T-helper 17 cell (primary cell): ENCODE measurements around the gene PSAP. TPM values are rescaled to one million over a fixed set of nuclear protein-coding genes. Genes with fewer than 3 reads are reported as not detected.

ENCODE experiments used
- ATAC-seq: fragments of 150-1000 bp; cut with Tn5 transposase; 2 replicates; pipeline ENCODE4 v1.10.0; 2021; ENCODE audit warnings: mild to moderate bottlenecking, moderate library complexity
- DNase-seq, 3 donors: peaks; one replicate each; pipeline versions ENCODE4 v3.0.0 to v3.0.0-alpha.2; 2020 to 2021
- H3K9me3 ChIP-seq: one replicate; pipeline ENCODE4 v1.7.0; 2013; ENCODE audit warnings: low read length, mild to moderate bottlenecking; ENCODE audit not compliant: control insufficient read depth, poor library complexity, severe bottlenecking
- H3K27ac Mint-ChIP-seq: one replicate; pipeline ENCODE4 v1.8.0; 2022; ENCODE audit warnings: mild to moderate bottlenecking, moderate library complexity, mixed read lengths
- H3K27me3 Mint-ChIP-seq: one replicate; pipeline ENCODE4 v1.8.0; 2022; ENCODE audit warnings: mixed read lengths
- H3K36me3 Mint-ChIP-seq: one replicate; pipeline ENCODE4 v1.8.0; 2022; ENCODE audit warnings: low read depth, mixed read lengths
- H3K4me1 Mint-ChIP-seq: one replicate; pipeline ENCODE4 v1.8.0; 2022; ENCODE audit warnings: mild to moderate bottlenecking, mixed read lengths
- H3K4me3 Mint-ChIP-seq: one replicate; pipeline ENCODE4 v1.8.0; 2022; ENCODE audit warnings: mild to moderate bottlenecking, moderate library complexity, mixed read lengths
- total RNA-seq, 4 donors: library from RNA in 2 of 4; stranded (reverse) in 2 of 4; gene quantifications; one replicate each; pipeline ENCODE4 v1.2.3 and lab custom pipeline; 2022 to 2026

Gene PSAP
- total RNA-seq, 2 donors from 2014 or later = 225 to 235 TPM

GRCh38 chr10:71812016-71812912 lies 38.8 kb downstream of the PSAP start:
- Mint-ChIP-seq H3K27me3 (no peaks in the 10 kb centered on the region), H3K4me1 (peaks cover 7% of the 10 kb centered on the region), H3K4me3 (no peak overlapping the region), H3K36me3 (peaks cover 4% of the 10 kb centered on the region), H3K27ac (no peak overlapping the region)
- no peaks in the 10 kb centered on the region for H3K9me3 ChIP-seq
- DNase-seq (peak; percentile 63 to 79 (median 70)), ATAC-seq (peak; percentile 92)

DNA sequence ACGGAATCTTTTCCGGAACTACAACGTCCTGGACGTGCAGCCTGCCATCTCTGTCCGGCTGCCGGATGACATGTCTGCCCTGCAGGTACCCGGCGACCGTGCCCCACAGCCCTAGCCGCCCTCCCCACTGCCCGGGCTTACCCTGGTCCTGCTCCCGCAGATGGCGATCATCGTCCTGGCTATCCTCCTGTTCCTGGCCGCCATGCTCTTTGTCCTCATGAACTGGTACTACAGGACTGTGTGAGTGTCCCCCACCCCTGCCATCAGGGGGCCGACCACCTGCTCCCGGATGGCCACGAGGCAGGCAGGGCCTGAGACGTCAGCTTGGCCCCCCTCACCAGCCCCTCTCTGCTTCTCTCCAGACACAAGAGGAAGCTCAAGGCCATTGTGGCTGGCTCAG lies 39.7 kb downstream of the PSAP start:
- H3K27ac Mint-ChIP-seq = no peak overlapping the region
- H3K36me3 Mint-ChIP-seq = peaks cover 4% of the 10 kb centered on the region
- no peaks in the 10 kb centered on the region for H3K27me3 Mint-ChIP-seq
- H3K4me3 Mint-ChIP-seq = no peak overlapping the region
- DNase-seq (no peak), ATAC-seq (no peak)
- H3K9me3 ChIP-seq = no peaks in the 10 kb centered on the region
- peaks cover 7% of the 10 kb centered on the region for H3K4me1 Mint-ChIP-seq

GRCh38 chr10:71810048-71810750 lies 40.9 kb downstream of the PSAP start:
- Mint-ChIP-seq H3K36me3 (peaks cover 4% of the 10 kb centered on the region), H3K4me1 (peaks cover 7% of the 10 kb centered on the region), H3K27me3 (no peaks in the 10 kb centered on the region), H3K4me3 (no peak overlapping the region), H3K27ac (no peak overlapping the region)
- H3K9me3 ChIP-seq = no peaks in the 10 kb centered on the region
- ATAC-seq (no peak), DNase-seq (no peak)

DNA sequence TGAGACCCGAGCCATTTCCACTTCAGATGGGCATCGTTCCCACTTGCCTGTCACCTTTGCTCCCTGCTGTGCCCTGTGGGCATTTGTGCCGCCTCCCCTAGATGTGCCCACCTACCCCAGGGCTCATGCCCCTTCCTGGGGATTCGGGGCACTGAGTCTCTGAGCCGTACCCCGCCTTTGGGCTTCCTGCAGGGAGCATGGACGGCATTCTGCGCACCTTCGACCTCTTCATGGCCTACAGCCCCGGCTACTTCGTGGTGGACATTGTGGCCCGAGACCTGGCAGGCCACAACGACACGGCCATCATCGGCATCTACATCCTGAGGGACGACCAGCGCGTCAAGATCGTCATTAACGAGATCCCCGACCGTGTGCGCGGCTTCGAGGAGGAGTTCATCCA lies 41.4 kb downstream of the PSAP start:
- DNase-seq (no peak), ATAC-seq (no peak)
- no peaks in the 10 kb centered on the region for H3K9me3 ChIP-seq
- H3K36me3 Mint-ChIP-seq = peaks cover 4% of the 10 kb centered on the region
- peaks cover 7% of the 10 kb centered on the region for H3K4me1 Mint-ChIP-seq
- H3K27me3 Mint-ChIP-seq = no peaks in the 10 kb centered on the region
- H3K27ac Mint-ChIP-seq = no peak overlapping the region
- H3K4me3 Mint-ChIP-seq = no peak overlapping the region

GRCh38 chr10:71807557-71808510 lies 43.2 kb downstream of the PSAP start:
- peak overlapping the region; percentile 37 for H3K27ac Mint-ChIP-seq
- no peaks in the 10 kb centered on the region for H3K27me3 Mint-ChIP-seq
- no peak for DNase-seq
- no peaks in the 10 kb centered on the region for H3K9me3 ChIP-seq
- peaks cover 7% of the 10 kb centered on the region for H3K4me1 Mint-ChIP-seq
- ATAC-seq = no peak
- H3K36me3 Mint-ChIP-seq = peaks cover 4% of the 10 kb centered on the region
- H3K4me3 Mint-ChIP-seq = peak overlapping the region; percentile 58

GRCh38 chr10:71806704-71807556 lies 44.1 kb downstream of the PSAP start:
- H3K27me3 Mint-ChIP-seq = no peaks in the 10 kb centered on the region
- H3K9me3 ChIP-seq = no peaks in the 10 kb centered on the region
- peaks cover 7% of the 10 kb centered on the region for H3K4me1 Mint-ChIP-seq
- H3K36me3 Mint-ChIP-seq = peaks cover 4% of the 10 kb centered on the region
- no peak for DNase-seq
- no peak for ATAC-seq
- H3K4me3 Mint-ChIP-seq = no peak overlapping the region
- H3K27ac Mint-ChIP-seq = peak overlapping the region; percentile 16

GRCh38 chr10:71805776-71806703 lies 45.0 kb downstream of the PSAP start:
- ATAC-seq = peak; percentile 57

GRCh38 chr10:71804077-71804476 lies 47.0 kb downstream of the PSAP start:
- no peaks in the 10 kb centered on the region for H3K9me3 ChIP-seq
- DNase-seq = no peak
- peaks cover 4% of the 10 kb centered on the region for H3K36me3 Mint-ChIP-seq
- H3K27ac Mint-ChIP-seq = no peak overlapping the region
- no peak overlapping the region for H3K4me3 Mint-ChIP-seq
- no peaks in the 10 kb centered on the region for H3K27me3 Mint-ChIP-seq
- H3K4me1 Mint-ChIP-seq = peaks cover 7% of the 10 kb centered on the region
- no peak for ATAC-seq

More at GRCh38 chr10:71805776-71806703, 45.0 kb downstream of the PSAP start:
- DNase-seq = no peak
- no peak overlapping the region for H3K27ac Mint-ChIP-seq
- peak overlapping the region; percentile 25 for H3K4me3 Mint-ChIP-seq
- peaks cover 4% of the 10 kb centered on the region for H3K36me3 Mint-ChIP-seq
- peaks cover 7% of the 10 kb centered on the region for H3K4me1 Mint-ChIP-seq
- no peaks in the 10 kb centered on the region for H3K9me3 ChIP-seq
- H3K27me3 Mint-ChIP-seq = no peaks in the 10 kb centered on the region

- Mint-ChIP-seq H3K27me3 (no peaks in the 10 kb centered on the region), H3K36me3 (peaks cover under 1% of the 10 kb centered on the region), H3K27ac (no peak overlapping the region), H3K4me3 (no peak overlapping the region), H3K4me1 (peaks cover under 1% of the 10 kb centered on the region)
- no peaks in the 10 kb centered on the region for H3K9me3 ChIP-seq
- DNase-seq = no peak
- no peak for ATAC-seq
Measured at GRCh38 chr10:71802715-71803488, 48.1 kb downstream of the PSAP start.

DNA sequence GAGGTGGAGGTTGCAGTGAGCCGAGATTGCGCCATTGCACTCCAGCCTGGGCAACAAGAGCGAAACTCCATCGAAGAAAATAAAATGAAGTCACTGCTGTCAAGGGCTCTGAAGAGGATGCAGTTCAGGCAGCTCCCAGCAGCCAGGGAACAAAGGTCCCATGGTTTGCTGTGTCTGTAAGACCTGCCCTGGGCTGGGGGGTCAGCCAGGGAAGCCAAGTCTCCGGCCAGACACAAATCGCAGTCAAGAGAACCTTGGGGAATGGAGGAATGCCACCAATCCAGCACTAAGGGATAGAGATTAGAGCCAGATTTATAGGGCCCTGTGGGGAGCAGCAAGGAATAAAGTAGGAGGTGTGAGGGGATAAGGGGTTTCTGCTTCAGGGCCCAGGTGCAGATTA lies 48.8 kb downstream of the PSAP start:
- no peak for DNase-seq
- H3K9me3 ChIP-seq = no peaks in the 10 kb centered on the region
- peaks cover 3% of the 10 kb centered on the region for H3K4me1 Mint-ChIP-seq
- H3K27me3 Mint-ChIP-seq = no peaks in the 10 kb centered on the region
- no peaks in the 10 kb centered on the region for H3K36me3 Mint-ChIP-seq
- peak overlapping the region; percentile 34 for H3K27ac Mint-ChIP-seq
- H3K4me3 Mint-ChIP-seq = no peak overlapping the region
- no peak for ATAC-seq

DNA sequence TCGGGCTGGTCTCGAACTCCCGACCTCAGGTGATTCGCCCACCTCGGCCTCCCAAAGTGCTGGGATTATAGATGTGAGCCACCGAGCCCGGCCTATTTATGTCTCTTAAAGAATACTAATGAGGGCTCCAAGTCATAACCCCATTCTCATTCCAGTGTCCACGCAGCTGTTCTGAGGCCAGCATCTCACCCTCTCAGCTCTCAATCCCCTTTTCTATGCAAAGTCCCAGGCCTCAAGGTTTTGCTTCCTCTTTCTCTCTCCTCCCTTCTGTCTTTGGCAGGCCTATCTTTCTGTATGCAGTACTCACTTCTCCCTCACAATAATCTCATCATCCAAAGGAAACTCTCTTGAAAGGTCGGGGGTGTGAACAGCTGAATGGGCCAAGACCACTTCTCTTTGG lies 49.7 kb downstream of the PSAP start:
- H3K36me3 Mint-ChIP-seq = no peaks in the 10 kb centered on the region
- no peak overlapping the region for H3K27ac Mint-ChIP-seq
- no peaks in the 10 kb centered on the region for H3K9me3 ChIP-seq
- no peak overlapping the region for H3K4me3 Mint-ChIP-seq
- no peaks in the 10 kb centered on the region for H3K27me3 Mint-ChIP-seq
- ATAC-seq = no peak
- peaks cover 8% of the 10 kb centered on the region for H3K4me1 Mint-ChIP-seq
- DNase-seq = no peak
